ENCODE measurements around the gene CACTIN. TPM values are rescaled to one million over a fixed set of nuclear protein-coding genes. Genes with fewer than 3 reads are reported as not detected.

CACTIN gene
- total and polyA plus RNA-seq, 2 of the 4 experiments (the other 2 are of a cell fraction), result 10.8 to 19.5 TPM

- H2BK5ac ChIP-seq (ENCODE audit: low read depth, low read length, poor library complexity, severe bottlenecking), result no peak overlapping the region
- no peak overlapping the region for H2AFZ ChIP-seq (replicated peaks; ENCODE audit: low read length, poor library complexity)
- ATAC-seq (ENCODE audit: low read depth), result no peak
- TF ChIP-seq MXI1 (IDR thresholded peaks at IDR 0.05; ENCODE audit: borderline replicate concordance, low read depth, low read length), result no peak
- TF ChIP-seq CEBPB (IDR thresholded peaks at IDR 0.05; ENCODE audit: low read depth, low read length), result no peak
- no peak for TF ChIP-seq SMC3 (IDR thresholded peaks at IDR 0.05; ENCODE audit: low read depth, low read length)
- no peak for TF ChIP-seq BHLHE40 (IDR thresholded peaks at IDR 0.05; ENCODE audit: low read depth, low read length)
- TF ChIP-seq USF2 (IDR thresholded peaks at IDR 0.05; ENCODE audit: low read depth, low read length), result no peak
- no peak for TF ChIP-seq MAFK (IDR thresholded peaks at IDR 0.05; ENCODE audit: low read depth, low read length)
- no peak for TF ChIP-seq RCOR1 (IDR thresholded peaks at IDR 0.05; ENCODE audit: insufficient replicate concordance, low read length)
- TF ChIP-seq POLR2A (IDR thresholded peaks at IDR 0.05; ENCODE audit: low read depth, low read length), result no peak
- no peak for TF ChIP-seq CTCF (conservative IDR thresholded peaks at IDR 0.05; ENCODE audit: low read depth, low read length)
- TF ChIP-seq RAD21 (IDR thresholded peaks at IDR 0.05; ENCODE audit: low read length), result no peak
- TF ChIP-seq, protein P1, sequence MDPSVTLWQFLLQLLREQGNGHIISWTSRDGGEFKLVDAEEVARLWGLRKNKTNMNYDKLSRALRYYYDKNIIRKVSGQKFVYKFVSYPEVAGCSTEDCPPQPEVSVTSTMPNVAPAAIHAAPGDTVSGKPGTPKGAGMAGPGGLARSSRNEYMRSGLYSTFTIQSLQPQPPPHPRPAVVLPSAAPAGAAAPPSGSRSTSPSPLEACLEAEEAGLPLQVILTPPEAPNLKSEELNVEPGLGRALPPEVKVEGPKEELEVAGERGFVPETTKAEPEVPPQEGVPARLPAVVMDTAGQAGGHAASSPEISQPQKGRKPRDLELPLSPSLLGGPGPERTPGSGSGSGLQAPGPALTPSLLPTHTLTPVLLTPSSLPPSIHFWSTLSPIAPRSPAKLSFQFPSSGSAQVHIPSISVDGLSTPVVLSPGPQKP (IDR thresholded peaks at IDR 0.05; ENCODE audit: borderline replicate concordance, low read depth, low read length), result no peak
- TF ChIP-seq FOS (IDR thresholded peaks at IDR 0.05; ENCODE audit: low read depth, low read length), result no peak
- no peak for TF ChIP-seq MAZ (IDR thresholded peaks at IDR 0.05; ENCODE audit: borderline replicate concordance, low read depth, low read length)
- no peak for TF ChIP-seq RFX5 (IDR thresholded peaks at IDR 0.05; ENCODE audit: low read depth, low read length)
- H3K79me1 ChIP-seq (ENCODE audit: low read depth in 1 of 2, low read length in 2 of 2), result peaks cover 6 to 16% of the 10 kb centered on the region in 2 experiments
- no peak for DNase-seq
- H3K4me1 ChIP-seq (ENCODE audit: control insufficient read depth, insufficient read depth, low read length), result peaks cover 3% of the 10 kb centered on the region
- H3K4me3 ChIP-seq (ENCODE audit: insufficient read depth, low read depth, low read length), result no peak overlapping the region
- no peak overlapping the region for H3K27ac ChIP-seq (ENCODE audit: insufficient read depth, low read length)
- peak overlapping the region; percentile 16 for H2AK9ac ChIP-seq (replicated peaks; ENCODE audit: low read depth, low read length, poor library complexity)
- no peak overlapping the region for H2BK20ac ChIP-seq (ENCODE audit: low read depth, low read length)
- in situ Hi-C loops (cut with MboI; ENCODE audit: low sequenced_read_pairs) (no loop called here), intact Hi-C loops (cut with micrococcal nuclease) (no loop called here), dilution Hi-C loops (cut with HindIII; ENCODE audit: low sequenced_read_pairs, unreplicated experiment) (no loop called here)
- no peak overlapping the region for H3K9ac ChIP-seq (ENCODE audit: low read depth, low read length)
- no peak overlapping the region for H4K5ac ChIP-seq (ENCODE audit: low read depth, low read length)
- H3K4ac ChIP-seq (ENCODE audit: low read depth, low read length), result no peak overlapping the region
- H3K4me2 ChIP-seq (ENCODE audit: low read depth, low read length), result no peak overlapping the region
- H4K8ac ChIP-seq (ENCODE audit: low read depth in 2 of 2, low read length in 2 of 2), result no peak overlapping the region
- ChIA-PET POLR2A (ENCODE audit: unreplicated experiment) (no interaction called here), CTCF (no interaction called here)
- H4K20me1 ChIP-seq (ENCODE audit: insufficient read depth, low read length), result no peaks in the 10 kb centered on the region
- H3K9me3 ChIP-seq (ENCODE audit: control insufficient read depth, insufficient read depth, low read length), result no peaks in the 10 kb centered on the region
- WGBS, 2 experiments (ENCODE audit: extremely low coverage in 2 of 2, insufficient read length in 1 of 2), result 89% methylated on average over 12 of the region's 37 CpGs; no CpG with 5 or more reads in 1 of the 2 experiments
- no peak overlapping the region for H3K23ac ChIP-seq (ENCODE audit: low read depth, low read length)
- H3K18ac ChIP-seq (ENCODE audit: low read depth, low read length), result no peak overlapping the region
- H4K91ac ChIP-seq (ENCODE audit: insufficient read depth, low read depth, low read length), result no peak overlapping the region
- H3K56ac ChIP-seq (ENCODE audit: extremely low read depth, insufficient read depth, low read length), result no peak overlapping the region
- no peak overlapping the region for H3K14ac ChIP-seq (replicated peaks; ENCODE audit: low read depth, low read length)
- H3K27me3 ChIP-seq (ENCODE audit: control insufficient read depth, insufficient read depth, low read length), result no peaks in the 10 kb centered on the region
- no TSS peak for BruUV-seq (replicated peaks)
- peaks cover 51% of the 10 kb centered on the region for H3K36me3 ChIP-seq (ENCODE audit: control insufficient read depth, insufficient read depth, low read length)
- H2BK15ac ChIP-seq (ENCODE audit: low read depth, low read length), result no peak overlapping the region
- no peak overlapping the region for H2AK5ac ChIP-seq (ENCODE audit: low read depth, low read length)
- H3K9me1 ChIP-seq (ENCODE audit: insufficient read depth, low read length), result peaks cover 3% of the 10 kb centered on the region; the same call in 1 of the 2 replicates
- no peak overlapping the region for H2BK120ac ChIP-seq (ENCODE audit: low read depth, low read length)
These were observed 26.6 kb upstream of the CACTIN start for GRCh38 chr19:3653081-3653795.

Measured in IMR-90 (cell line).